Neural cell (in vitro differentiated cells): ENCODE data around the gene CAT. TPM values are rescaled to one million over a fixed set of nuclear protein-coding genes. Genes with fewer than 3 reads are reported as not detected.

Source experiments
- H2AFZ ChIP-seq: fragments of 200-600, 300-800 bp; sonication (generic), shearing (Covaris generic); 2 replicates; pipeline ENCODE4 v1.6.0; 2014; ENCODE audit warnings: low read depth, mild to moderate bottlenecking, antibody characterized with exemption, low read length, moderate library complexity
- H3F3A ChIP-seq: fragments of 200-600 bp; shearing (Covaris generic); 2 replicates; pipeline ENCODE4 v1.6.1; 2016; ENCODE audit warnings: mild to moderate bottlenecking, moderate library complexity, mixed read lengths, antibody characterized with exemption, low read length; ENCODE audit not compliant: insufficient read depth, poor library complexity, severe bottlenecking
- H3K27ac ChIP-seq: fragments of 200-600, 300-800 bp; sonication (generic), shearing (Covaris generic); 2 replicates; pipeline ENCODE4 v1.5.1; 2014; ENCODE audit warnings: mild to moderate bottlenecking, low read length, moderate library complexity
- H3K27me3 ChIP-seq: fragments of 300-800, 200-600 bp; sonication (generic), shearing (Covaris generic); 2 replicates; pipeline ENCODE4 v1.6.0; 2014; ENCODE audit warnings: mild to moderate bottlenecking, low read depth, low read length, moderate library complexity; ENCODE audit not compliant: insufficient read depth
- H3K36me3 ChIP-seq: fragments of 300-800, 200-600 bp; sonication (generic), shearing (Covaris generic); 2 replicates; pipeline ENCODE4 v1.5.1; 2014; ENCODE audit warnings: mild to moderate bottlenecking, antibody characterized with exemption, low read length, moderate library complexity; ENCODE audit not compliant: insufficient read depth
- H3K4me2 ChIP-seq: fragments of 300-800, 200-600 bp; sonication (generic), shearing (Covaris generic); 2 replicates; pipeline ENCODE4 v1.6.0; 2014; ENCODE audit warnings: mild to moderate bottlenecking, low read length
- H3K4me3 ChIP-seq: fragments of 300-800, 200-600 bp; sonication (generic), shearing (Covaris generic); 2 replicates; pipeline ENCODE4 v1.5.1; 2014; ENCODE audit warnings: mild to moderate bottlenecking, low read length, moderate library complexity
- H3K79me2 ChIP-seq: fragments of 200-600 bp; shearing (Covaris generic); replicated peaks from 2 replicates; pipeline ENCODE4 v1.6.0; 2014; ENCODE audit warnings: mild to moderate bottlenecking, low read length, moderate library complexity; ENCODE audit not compliant: insufficient read depth
- H3K9ac ChIP-seq: fragments of 300-800, 200-600 bp; sonication (generic), shearing (Covaris generic); 2 replicates; pipeline ENCODE4 v1.6.1; 2016; ENCODE audit warnings: mild to moderate bottlenecking, low read length, mixed read lengths
- H3K9me2 ChIP-seq: fragments of 200-600 bp; shearing (Covaris generic); 2 replicates; pipeline ENCODE4 v1.6.1; 2016; ENCODE audit warnings: mild to moderate bottlenecking, low read length, mixed read lengths; ENCODE audit not compliant: insufficient read depth
- H3K9me3 ChIP-seq: fragments of 200-600, 300-800 bp; sonication (generic), shearing (Covaris generic); 2 replicates; pipeline ENCODE4 v1.6.1; 2016; ENCODE audit warnings: mild to moderate bottlenecking, mixed run types, low read length, moderate library complexity, mixed read lengths
- H4K20me1 ChIP-seq: fragments of 200-600 bp; shearing (Covaris generic); 2 replicates; pipeline ENCODE4 v1.6.1; 2016; ENCODE audit warnings: mild to moderate bottlenecking, mixed run types; ENCODE audit not compliant: insufficient read depth
- EP300 ChIP-seq: fragments of 450-650 bp; conservative IDR thresholded peaks from 2 replicates; pipeline ENCODE4 v1.6.1; 2014; ENCODE audit warnings: antibody characterized with exemption, mild to moderate bottlenecking, moderate library complexity; ENCODE audit not compliant: poor library complexity, severe bottlenecking
- EZH2 ChIP-seq: fragments of 200-600, 300-800 bp; shearing (Covaris generic), sonication (generic); IDR thresholded peaks from 2 replicates; pipeline ENCODE4 v1.6.1; 2014; ENCODE audit warnings: antibody characterized with exemption, low read length, borderline replicate concordance, mild to moderate bottlenecking; ENCODE audit not compliant: insufficient read depth, poor library complexity, severe bottlenecking
- MXI1 ChIP-seq: fragments of 450-650 bp; conservative IDR thresholded peaks from 2 replicates; pipeline ENCODE4 v1.6.1; 2014; ENCODE audit warnings: antibody characterized with exemption, mild to moderate bottlenecking; ENCODE audit not compliant: poor library complexity, severe bottlenecking
- POLR2AphosphoS5 ChIP-seq: IDR thresholded peaks from 2 replicates; pipeline ENCODE4 v1.6.1; 2012
- RAD21 ChIP-seq: fragments of 450-650 bp; conservative IDR thresholded peaks from 2 replicates; pipeline ENCODE4 v1.6.1; 2014; ENCODE audit warnings: antibody characterized with exemption, mild to moderate bottlenecking, moderate library complexity
- SMC3 ChIP-seq: fragments of 450-650 bp; conservative IDR thresholded peaks from 2 replicates; pipeline ENCODE4 v1.6.1; 2014; ENCODE audit warnings: antibody characterized with exemption, mild to moderate bottlenecking, moderate library complexity; ENCODE audit not compliant: poor library complexity
- TAF1 ChIP-seq: IDR thresholded peaks from 2 replicates; pipeline ENCODE4 v1.6.1; 2012; ENCODE audit warnings: low read depth
- polyA plus RNA-seq: library from polyadenylated mRNA; depleted of rRNA; stranded (reverse); fragments of >200 nt; gene quantifications from 2 replicates; pipeline ENCODE4 v1.2.3, GENCODE V29; 2014
- TF ChIP-seq, protein P1 (sequence below): fragments of 450-650 bp; IDR thresholded peaks from 2 replicates; pipeline ENCODE4 v1.5.1; 2014; ENCODE audit warnings: antibody characterized with exemption, mild to moderate bottlenecking, moderate library complexity; ENCODE audit not compliant: poor library complexity, severe bottlenecking
- TF ChIP-seq, protein P2 (sequence below): IDR thresholded peaks from 2 replicates; pipeline ENCODE4 v1.6.1; 2012; ENCODE audit warnings: borderline replicate concordance

The CAT gene
- polyA plus RNA-seq, 1 donor from 2014 or later = 40.1 TPM

DNA sequence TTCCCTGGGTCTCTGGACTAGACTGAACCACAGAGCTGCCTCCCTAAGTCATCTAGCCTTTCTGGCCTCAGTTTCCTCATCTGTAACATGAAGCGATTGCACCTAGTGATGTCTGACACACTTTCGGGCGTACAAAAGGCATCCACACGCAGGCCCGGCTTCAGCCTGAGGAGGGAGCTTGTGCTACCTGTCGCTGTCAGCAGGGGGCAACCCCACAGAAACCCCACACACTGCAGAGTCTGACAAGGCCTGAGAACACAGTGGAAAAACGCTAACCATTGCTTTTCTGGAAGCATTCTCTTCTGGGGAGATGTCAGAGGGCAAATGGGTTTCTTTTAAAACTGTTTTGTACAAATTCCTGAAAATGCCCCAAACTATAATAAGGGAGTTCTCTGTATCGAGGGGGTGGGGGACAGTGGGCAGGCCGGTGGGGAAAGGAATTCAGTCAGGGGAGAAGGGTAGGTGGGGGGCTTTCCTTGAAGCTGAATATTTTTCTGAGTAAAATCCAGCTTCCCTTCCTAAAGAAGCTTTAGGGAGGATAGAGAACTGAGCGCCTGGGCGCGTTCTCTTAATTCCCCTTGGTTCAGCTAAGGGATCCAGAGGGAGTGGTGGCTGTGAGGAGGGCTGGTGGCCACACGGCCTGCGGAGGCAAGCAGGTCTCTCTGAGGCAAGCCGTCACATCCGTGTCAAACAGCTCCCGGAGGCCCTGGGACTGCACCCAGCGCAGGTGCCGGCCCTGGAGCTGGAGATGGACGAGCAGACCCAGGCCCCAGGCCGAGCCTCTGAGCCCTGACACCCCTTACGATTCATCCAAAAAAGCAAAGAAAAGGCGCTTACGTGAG is 74.3 kb downstream of the CAT start:
- H3K27me3 ChIP-seq = no peaks in the 10 kb centered on the region
- H3K4me2 ChIP-seq = no peak overlapping the region
- H3F3A ChIP-seq = no peaks in the 10 kb centered on the region
- H3K27ac ChIP-seq = no peak overlapping the region
- H2AFZ ChIP-seq = no peak overlapping the region
- no peaks in the 10 kb centered on the region for H4K20me1 ChIP-seq
- H3K9ac ChIP-seq = no peak overlapping the region
- H3K4me3 ChIP-seq = no peak overlapping the region
- no peaks in the 10 kb centered on the region for H3K9me2 ChIP-seq
- no peaks in the 10 kb centered on the region for H3K79me2 ChIP-seq
- no peaks in the 10 kb centered on the region for H3K36me3 ChIP-seq
- TF ChIP-seq EZH2 (no peak), MXI1 (no peak)
- TF ChIP-seq, protein P1, sequence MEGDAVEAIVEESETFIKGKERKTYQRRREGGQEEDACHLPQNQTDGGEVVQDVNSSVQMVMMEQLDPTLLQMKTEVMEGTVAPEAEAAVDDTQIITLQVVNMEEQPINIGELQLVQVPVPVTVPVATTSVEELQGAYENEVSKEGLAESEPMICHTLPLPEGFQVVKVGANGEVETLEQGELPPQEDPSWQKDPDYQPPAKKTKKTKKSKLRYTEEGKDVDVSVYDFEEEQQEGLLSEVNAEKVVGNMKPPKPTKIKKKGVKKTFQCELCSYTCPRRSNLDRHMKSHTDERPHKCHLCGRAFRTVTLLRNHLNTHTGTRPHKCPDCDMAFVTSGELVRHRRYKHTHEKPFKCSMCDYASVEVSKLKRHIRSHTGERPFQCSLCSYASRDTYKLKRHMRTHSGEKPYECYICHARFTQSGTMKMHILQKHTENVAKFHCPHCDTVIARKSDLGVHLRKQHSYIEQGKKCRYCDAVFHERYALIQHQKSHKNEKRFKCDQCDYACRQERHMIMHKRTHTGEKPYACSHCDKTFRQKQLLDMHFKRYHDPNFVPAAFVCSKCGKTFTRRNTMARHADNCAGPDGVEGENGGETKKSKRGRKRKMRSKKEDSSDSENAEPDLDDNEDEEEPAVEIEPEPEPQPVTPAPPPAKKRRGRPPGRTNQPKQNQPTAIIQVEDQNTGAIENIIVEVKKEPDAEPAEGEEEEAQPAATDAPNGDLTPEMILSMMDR = peak; percentile 24
- H3K9me3 ChIP-seq = no peaks in the 10 kb centered on the region

DNA sequence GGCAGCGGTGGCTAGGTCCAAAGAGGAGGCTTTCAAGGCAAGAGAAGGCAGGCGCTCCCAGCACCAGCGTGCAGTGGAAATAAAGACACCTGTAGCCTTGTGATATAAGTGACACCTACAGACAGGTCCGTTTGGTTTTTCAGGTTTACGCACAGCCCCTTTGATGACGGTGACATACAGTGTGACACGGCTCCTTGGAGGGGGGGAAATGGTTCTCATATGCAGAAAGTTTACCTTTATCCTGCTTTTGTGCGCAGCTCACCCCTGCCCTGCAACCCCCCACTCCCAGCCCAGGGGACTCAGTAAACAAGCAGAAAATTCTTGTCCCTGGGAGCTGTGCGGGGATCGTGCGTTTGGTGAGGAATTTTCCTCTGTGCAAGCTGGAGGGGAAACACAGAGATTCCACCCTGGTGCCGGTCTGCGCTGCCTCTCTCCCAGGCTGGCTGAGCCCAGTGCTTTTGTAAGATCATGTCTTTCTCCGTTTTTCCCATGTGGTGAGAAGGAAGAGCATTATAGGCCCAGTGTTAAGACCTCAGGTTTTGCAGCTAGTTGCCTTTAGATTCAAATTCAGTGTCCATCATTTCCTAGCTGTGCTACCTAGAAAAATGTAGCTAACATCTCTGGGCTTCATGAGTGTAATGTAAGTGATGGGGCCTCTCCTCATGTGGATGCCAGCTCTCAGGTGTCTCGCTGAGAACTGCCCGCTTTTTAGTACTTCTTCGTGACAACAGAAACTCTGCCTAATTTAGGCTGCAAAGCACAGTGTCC is 75.1 kb downstream of the CAT start, which contains the start of gene ELF5:
ELF5 (minus strand) TSS at position 113 of the 768 bp plus-strand sequence. CDS start 8,045 bp downstream, outside the sequence.
- TF ChIP-seq, protein P1 = no peak
- TF ChIP-seq POLR2AphosphoS5 = no peak
- TF ChIP-seq MXI1 = no peak
- TF ChIP-seq SMC3 = no peak
- TF ChIP-seq, protein P2, sequence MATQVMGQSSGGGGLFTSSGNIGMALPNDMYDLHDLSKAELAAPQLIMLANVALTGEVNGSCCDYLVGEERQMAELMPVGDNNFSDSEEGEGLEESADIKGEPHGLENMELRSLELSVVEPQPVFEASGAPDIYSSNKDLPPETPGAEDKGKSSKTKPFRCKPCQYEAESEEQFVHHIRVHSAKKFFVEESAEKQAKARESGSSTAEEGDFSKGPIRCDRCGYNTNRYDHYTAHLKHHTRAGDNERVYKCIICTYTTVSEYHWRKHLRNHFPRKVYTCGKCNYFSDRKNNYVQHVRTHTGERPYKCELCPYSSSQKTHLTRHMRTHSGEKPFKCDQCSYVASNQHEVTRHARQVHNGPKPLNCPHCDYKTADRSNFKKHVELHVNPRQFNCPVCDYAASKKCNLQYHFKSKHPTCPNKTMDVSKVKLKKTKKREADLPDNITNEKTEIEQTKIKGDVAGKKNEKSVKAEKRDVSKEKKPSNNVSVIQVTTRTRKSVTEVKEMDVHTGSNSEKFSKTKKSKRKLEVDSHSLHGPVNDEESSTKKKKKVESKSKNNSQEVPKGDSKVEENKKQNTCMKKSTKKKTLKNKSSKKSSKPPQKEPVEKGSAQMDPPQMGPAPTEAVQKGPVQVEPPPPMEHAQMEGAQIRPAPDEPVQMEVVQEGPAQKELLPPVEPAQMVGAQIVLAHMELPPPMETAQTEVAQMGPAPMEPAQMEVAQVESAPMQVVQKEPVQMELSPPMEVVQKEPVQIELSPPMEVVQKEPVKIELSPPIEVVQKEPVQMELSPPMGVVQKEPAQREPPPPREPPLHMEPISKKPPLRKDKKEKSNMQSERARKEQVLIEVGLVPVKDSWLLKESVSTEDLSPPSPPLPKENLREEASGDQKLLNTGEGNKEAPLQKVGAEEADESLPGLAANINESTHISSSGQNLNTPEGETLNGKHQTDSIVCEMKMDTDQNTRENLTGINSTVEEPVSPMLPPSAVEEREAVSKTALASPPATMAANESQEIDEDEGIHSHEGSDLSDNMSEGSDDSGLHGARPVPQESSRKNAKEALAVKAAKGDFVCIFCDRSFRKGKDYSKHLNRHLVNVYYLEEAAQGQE = no peak
- no peak for TF ChIP-seq EZH2
- no peak for TF ChIP-seq EP300
- no peak for TF ChIP-seq TAF1
- no peak for TF ChIP-seq RAD21
- H3K4me3 ChIP-seq = no peak within 1 kb of the TSS

More for the DNA sequence above, 75.1 kb downstream of the CAT start, which contains the start of gene ELF5:
- H3K9ac ChIP-seq = no peak within 1 kb of the TSS
- H3K79me2 ChIP-seq = no peaks in the 10 kb centered on the region
- H3K9me2 ChIP-seq = no peaks in the 10 kb centered on the region
- no peaks in the 10 kb centered on the region for H3K9me3 ChIP-seq
- H3K36me3 ChIP-seq = no peaks in the 10 kb centered on the region
- no peak within 1 kb of the TSS for H3K4me2 ChIP-seq
- no peak within 1 kb of the TSS for H2AFZ ChIP-seq
- no peaks in the 10 kb centered on the region for H3F3A ChIP-seq
- no peak within 1 kb of the TSS for H3K27ac ChIP-seq
- no peaks in the 10 kb centered on the region for H4K20me1 ChIP-seq
- no peaks in the 10 kb centered on the region for H3K27me3 ChIP-seq
